K562 (cell line): ENCODE measurements around the gene FOSL1. TPM values are rescaled to one million over a fixed set of nuclear protein-coding genes. Genes with fewer than 3 reads are reported as not detected.

ENCODE experiments used
- C11orf30 ChIP-seq: fragments of 450-650 bp; IDR thresholded peaks from 2 replicates; pipeline ENCODE4 v1.6.1; 2016; ENCODE audit warnings: low read depth, mild to moderate bottlenecking
- CBX1 ChIP-seq: sonication (generic); IDR thresholded peaks from 2 replicates; pipeline ENCODE4 v1.6.1; 2016; ENCODE audit warnings: antibody characterized with exemption, low read depth, mild to moderate bottlenecking
- CHD1 ChIP-seq: fragments of 200-600 bp; sonication (generic); IDR thresholded peaks from one replicate; pipeline ENCODE4 v1.6.1; 2012; ENCODE audit warnings: mild to moderate bottlenecking, moderate library complexity, low read length, inconsistent platforms
- FOXJ2 ChIP-seq: fragments of 200-800 bp; sonication (Bioruptor generic); IDR thresholded peaks from 2 replicates; pipeline ENCODE4 v1.6.1; 2016; ENCODE audit warnings: missing genetic modification characterization, missing compliant biosample characterization
- NELFE ChIP-seq: IDR thresholded peaks from 2 replicates; pipeline ENCODE4 v1.6.1; 2011; ENCODE audit warnings: mild to moderate bottlenecking; ENCODE audit not compliant: insufficient read depth, insufficient read length
- THRA ChIP-seq: fragments of 450-650 bp; IDR thresholded peaks from 2 replicates; pipeline ENCODE4 v1.6.1; 2017; ENCODE audit warnings: mild to moderate bottlenecking, moderate library complexity
- ZBTB11 ChIP-seq, 3 experiments: fragments of 200-800 bp in 1 of 3; fragments of 250-450 bp in 1 of 3; fragments of 450-650 bp in 1 of 3; sonication (Bioruptor Pico) in 1 of 3; sonication (Bioruptor generic) in 1 of 3; formaldehyde crosslinking in 1 of 3; IDR thresholded peaks; 2 replicates each; pipeline versions ENCODE4 v1.6.1 to v1.8.0; 2016 to 2022; ENCODE audit warnings: mild to moderate bottlenecking in 2 of 3, missing genetic modification characterization in 2 of 3, missing compliant biosample characterization in 1 of 3, moderate library complexity in 1 of 3
- ZKSCAN8 ChIP-seq: fragments of 200-800 bp; sonication (Bioruptor generic); IDR thresholded peaks from 2 replicates; pipeline ENCODE4 v1.6.1; 2016; ENCODE audit warnings: missing genetic modification characterization, missing compliant biosample characterization
- ZNF175 ChIP-seq: fragments of 200-800 bp; sonication (Bioruptor generic); IDR thresholded peaks from 2 replicates; pipeline ENCODE4 v1.6.1; 2016; ENCODE audit warnings: low read depth, mild to moderate bottlenecking, missing genetic modification characterization, missing compliant biosample characterization
- polyA plus RNA-seq, 8 experiments: library from polyadenylated mRNA; depleted of rRNA in 4 of 8; stranded (reverse) in 5 of 8; unstranded in 3 of 8; fragments of >200 nt; fragmentation: Nextera tagmentation in 2 of 8; fragmentation: Illumina TruSeq in 1 of 8; extraction: Ambion mirVana in 2 of 8; extraction: Trizol in 1 of 8; gene quantifications; 2 replicates each; pipeline versions ENCODE4 v1.2.1 to v1.2.3, GENCODE V29; 2011 to 2014; ENCODE audit warnings: inconsistent platforms in 1 of 8, missing spikeins in 1 of 8
- total RNA-seq, 7 experiments: library from RNA; depleted of rRNA in 6 of 7; stranded (reverse); fragments of >200 nt in 6 of 7; fragmentation: Illumina TruSeq in 2 of 7; extraction: Trizol in 2 of 7; gene quantifications; 2 replicates each; pipeline versions ENCODE4 v1.2.1 to v1.2.3, GENCODE V29; 2011 to 2021; ENCODE audit warnings: low replicate concordance in 1 of 7
- TF ChIP-seq, protein P1 (sequence below), 2 experiments: IDR thresholded peaks; 2 replicates each; pipeline ENCODE4 v1.6.1; 2012; ENCODE audit warnings: improper control_type of control experiment in 2 of 2, low read depth in 2 of 2, low read length in 2 of 2, borderline replicate concordance in 1 of 2
- TF ChIP-seq, protein P2 (sequence below): fragments of 200-400 bp; formaldehyde crosslinking; IDR thresholded peaks from 2 replicates; pipeline ENCODE4 v1.6.1; 2017; ENCODE audit warnings: mild to moderate bottlenecking, low read depth, low read length, moderate library complexity
- TF ChIP-seq, protein P3 (sequence below): IDR thresholded peaks from 3 replicates; pipeline ENCODE4 v1.6.1; 2011; ENCODE audit warnings: borderline replicate concordance, mild to moderate bottlenecking, moderate library complexity; ENCODE audit not compliant: insufficient read length; ENCODE audit errors: extremely low read depth

The FOSL1 gene
- total and polyA plus RNA-seq, 9 of the 15 experiments (the other 6 are each of a cell fraction or from before 2014, with no cell fraction given) = 3.5 to 39.6 (median 10.0) TPM

- TF ChIP-seq, protein P1, sequence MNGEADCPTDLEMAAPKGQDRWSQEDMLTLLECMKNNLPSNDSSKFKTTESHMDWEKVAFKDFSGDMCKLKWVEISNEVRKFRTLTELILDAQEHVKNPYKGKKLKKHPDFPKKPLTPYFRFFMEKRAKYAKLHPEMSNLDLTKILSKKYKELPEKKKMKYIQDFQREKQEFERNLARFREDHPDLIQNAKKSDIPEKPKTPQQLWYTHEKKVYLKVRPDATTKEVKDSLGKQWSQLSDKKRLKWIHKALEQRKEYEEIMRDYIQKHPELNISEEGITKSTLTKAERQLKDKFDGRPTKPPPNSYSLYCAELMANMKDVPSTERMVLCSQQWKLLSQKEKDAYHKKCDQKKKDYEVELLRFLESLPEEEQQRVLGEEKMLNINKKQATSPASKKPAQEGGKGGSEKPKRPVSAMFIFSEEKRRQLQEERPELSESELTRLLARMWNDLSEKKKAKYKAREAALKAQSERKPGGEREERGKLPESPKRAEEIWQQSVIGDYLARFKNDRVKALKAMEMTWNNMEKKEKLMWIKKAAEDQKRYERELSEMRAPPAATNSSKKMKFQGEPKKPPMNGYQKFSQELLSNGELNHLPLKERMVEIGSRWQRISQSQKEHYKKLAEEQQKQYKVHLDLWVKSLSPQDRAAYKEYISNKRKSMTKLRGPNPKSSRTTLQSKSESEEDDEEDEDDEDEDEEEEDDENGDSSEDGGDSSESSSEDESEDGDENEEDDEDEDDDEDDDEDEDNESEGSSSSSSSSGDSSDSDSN (IDR thresholded peaks at IDR 0.05; ENCODE audit: borderline replicate concordance in 1 of 2, low read depth in 2 of 2, low read length in 2 of 2) = no peak
- TF ChIP-seq C11orf30 (no peak), ZKSCAN8 (CRISPR knock-in tag) (no peak), CBX1 (no peak), NELFE (no peak), THRA (no peak), ZBTB11 (CRISPR knock-in tag; IDR thresholded peaks at IDR 0.05) (no peak), CHD1 (no peak), ZNF175 (CRISPR knock-in tag) (no peak), FOXJ2 (tag) (no peak)
- TF ChIP-seq, protein P2, sequence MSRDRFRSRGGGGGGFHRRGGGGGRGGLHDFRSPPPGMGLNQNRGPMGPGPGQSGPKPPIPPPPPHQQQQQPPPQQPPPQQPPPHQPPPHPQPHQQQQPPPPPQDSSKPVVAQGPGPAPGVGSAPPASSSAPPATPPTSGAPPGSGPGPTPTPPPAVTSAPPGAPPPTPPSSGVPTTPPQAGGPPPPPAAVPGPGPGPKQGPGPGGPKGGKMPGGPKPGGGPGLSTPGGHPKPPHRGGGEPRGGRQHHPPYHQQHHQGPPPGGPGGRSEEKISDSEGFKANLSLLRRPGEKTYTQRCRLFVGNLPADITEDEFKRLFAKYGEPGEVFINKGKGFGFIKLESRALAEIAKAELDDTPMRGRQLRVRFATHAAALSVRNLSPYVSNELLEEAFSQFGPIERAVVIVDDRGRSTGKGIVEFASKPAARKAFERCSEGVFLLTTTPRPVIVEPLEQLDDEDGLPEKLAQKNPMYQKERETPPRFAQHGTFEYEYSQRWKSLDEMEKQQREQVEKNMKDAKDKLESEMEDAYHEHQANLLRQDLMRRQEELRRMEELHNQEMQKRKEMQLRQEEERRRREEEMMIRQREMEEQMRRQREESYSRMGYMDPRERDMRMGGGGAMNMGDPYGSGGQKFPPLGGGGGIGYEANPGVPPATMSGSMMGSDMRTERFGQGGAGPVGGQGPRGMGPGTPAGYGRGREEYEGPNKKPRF = no peak
- TF ChIP-seq, protein P3, sequence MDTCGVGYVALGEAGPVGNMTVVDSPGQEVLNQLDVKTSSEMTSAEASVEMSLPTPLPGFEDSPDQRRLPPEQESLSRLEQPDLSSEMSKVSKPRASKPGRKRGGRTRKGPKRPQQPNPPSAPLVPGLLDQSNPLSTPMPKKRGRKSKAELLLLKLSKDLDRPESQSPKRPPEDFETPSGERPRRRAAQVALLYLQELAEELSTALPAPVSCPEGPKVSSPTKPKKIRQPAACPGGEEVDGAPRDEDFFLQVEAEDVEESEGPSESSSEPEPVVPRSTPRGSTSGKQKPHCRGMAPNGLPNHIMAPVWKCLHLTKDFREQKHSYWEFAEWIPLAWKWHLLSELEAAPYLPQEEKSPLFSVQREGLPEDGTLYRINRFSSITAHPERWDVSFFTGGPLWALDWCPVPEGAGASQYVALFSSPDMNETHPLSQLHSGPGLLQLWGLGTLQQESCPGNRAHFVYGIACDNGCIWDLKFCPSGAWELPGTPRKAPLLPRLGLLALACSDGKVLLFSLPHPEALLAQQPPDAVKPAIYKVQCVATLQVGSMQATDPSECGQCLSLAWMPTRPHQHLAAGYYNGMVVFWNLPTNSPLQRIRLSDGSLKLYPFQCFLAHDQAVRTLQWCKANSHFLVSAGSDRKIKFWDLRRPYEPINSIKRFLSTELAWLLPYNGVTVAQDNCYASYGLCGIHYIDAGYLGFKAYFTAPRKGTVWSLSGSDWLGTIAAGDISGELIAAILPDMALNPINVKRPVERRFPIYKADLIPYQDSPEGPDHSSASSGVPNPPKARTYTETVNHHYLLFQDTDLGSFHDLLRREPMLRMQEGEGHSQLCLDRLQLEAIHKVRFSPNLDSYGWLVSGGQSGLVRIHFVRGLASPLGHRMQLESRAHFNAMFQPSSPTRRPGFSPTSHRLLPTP = no peak
Measured at GRCh38 chr11:65867284-65868071, 32.7 kb downstream of the FOSL1 start (continued).
